ENCODE measurements around the gene CENPM. TPM values are rescaled to one million over a fixed set of nuclear protein-coding genes. Genes with fewer than 3 reads are reported as not detected.
A peak's percentile ranks its signal among the peaks of the same experiment; 100 is the strongest.

The CENPM gene
- total and polyA plus RNA-seq, 10 of the 15 experiments (the other 5 are each of a cell fraction or from before 2014, with no cell fraction given), result 36.7 to 212 (median 74.7) TPM

GRCh38 chr22:41917903-41918791 lies 28.8 kb downstream of the CENPM start (continued):
- no peak for TF ChIP-seq PAX8 (IDR thresholded peaks at IDR 0.05)
- TF ChIP-seq SP1 (IDR thresholded peaks at IDR 0.05; ENCODE audit: low read depth, low read length), result no peak
- TF ChIP-seq POLR2AphosphoS5 (IDR thresholded peaks at IDR 0.05; ENCODE audit: low read length), result peak; percentile 53; the same call in 1 of the 2 replicates
- no peak for TF ChIP-seq IRF3 (IDR thresholded peaks at IDR 0.05)
- TF ChIP-seq ZNF24 (IDR thresholded peaks at IDR 0.05), result no peak
- TF ChIP-seq CBX3 (IDR thresholded peaks at IDR 0.05; ENCODE audit: borderline replicate concordance, low read depth), result no peak

GRCh38 chr22:41917375-41917902 lies 29.5 kb downstream of the CENPM start:
- ChIA-PET POLR2A (interaction anchor here (0.6 to 15.3 kb wide), 7 partner anchors 9 to 40 kb away, joined by 3 to 599 read pairs (median 4); partner anchors contain the start of gene TNFRSF13C), RAD21 (ENCODE audit: unreplicated experiment) (interaction anchor here (0.9 to 2.0 kb wide), 5 partner anchors 8 to 220 kb away, joined by 4 to 10 read pairs (median 5); no protein-coding TSS in a partner anchor), SMC1A (ENCODE audit: uncharacterized antibody, unreplicated experiment) (interaction anchor here (1.3 to 15.4 kb wide), 3 partner anchors 14 to 22 kb away, joined by 3 to 321 read pairs (median 4); no protein-coding TSS in a partner anchor), CTCF (interaction anchor here (0.6 to 2.2 kb wide), 3 partner anchors 20 to 171 kb away, joined by 3 to 8 read pairs (median 3); no protein-coding TSS in a partner anchor)
- no peak overlapping the region for H2AFZ ChIP-seq (ENCODE audit: control insufficient read depth, low read depth, low read length)
- no peak overlapping the region for H3K4me2 ChIP-seq (ENCODE audit: control insufficient read depth, insufficient read depth)
- in situ Hi-C loops (cut with MboI), result no loop called here
- intact Hi-C loops (cut with micrococcal nuclease; ENCODE audit: unreplicated experiment), result no loop called here
- H3K27me3 ChIP-seq (replicated peaks in 1 of 2; ENCODE audit: control insufficient read depth in 2 of 2, insufficient read depth in 2 of 2, low read length in 1 of 2), result peaks cover 3 to 6% of the 10 kb centered on the region in 2 experiments; a peak in 3 of 4 replicates
- H3K79me2 ChIP-seq (ENCODE audit: control insufficient read depth, insufficient read depth, low read length), result peaks cover 9% of the 10 kb centered on the region
- 80% methylated on average over 9 of the region's 11 CpGs for WGBS (ENCODE audit: insufficient coverage, insufficient replicate concordance, low lambda C conversion rate, missing lambda C conversion rate)
- ATAC-seq (no peak), FAIRE-seq (no peak), DNase-seq (ENCODE audit: low read depth, low spot score) (no peak)
- no peaks in the 10 kb centered on the region for H3K9me3 ChIP-seq (replicated peaks; ENCODE audit: control insufficient read depth, insufficient read depth, low read length)
- no peak for TF ChIP-seq EP300 (IDR thresholded peaks at IDR 0.05; ENCODE audit: borderline replicate concordance in 1 of 2, control insufficient read depth in 1 of 2, low read depth in 2 of 2, low read length in 2 of 2)
- no peak for TF ChIP-seq RELA (IDR thresholded peaks at IDR 0.05; ENCODE audit: borderline replicate concordance, partially characterized antibody)
- peak; percentile 5; the same call in 1 of the 2 replicates for TF ChIP-seq POLR2AphosphoS5 (IDR thresholded peaks at IDR 0.05; ENCODE audit: low read length)
- no peak for TF ChIP-seq PAX8 (IDR thresholded peaks at IDR 0.05)
- TF ChIP-seq YBX1 (IDR thresholded peaks at IDR 0.05), result no peak
- TF ChIP-seq MEF2A (IDR thresholded peaks at IDR 0.05; ENCODE audit: insufficient read depth, low read depth, low read length), result no peak
- no peak overlapping the region for H3K9ac ChIP-seq (ENCODE audit: control insufficient read depth, insufficient read depth, low read length)
- no peaks in the 10 kb centered on the region for H3K36me3 ChIP-seq (ENCODE audit: control insufficient read depth in 2 of 2, insufficient read depth in 2 of 2, low read length in 1 of 2)
- H3K4me3 ChIP-seq, result no peak overlapping the region
- no peak overlapping the region for H3K27ac ChIP-seq (ENCODE audit: control insufficient read depth, insufficient read depth)
- H3K4me1 ChIP-seq (ENCODE audit: control insufficient read depth, insufficient read depth, low read length), result peaks cover 59% of the 10 kb centered on the region
- no TSS peak for BruUV-seq (replicated peaks)
- 0 out of 2 replicates have a peak, but pooled peaks cover 1% of the 10 kb centered on the region for H4K20me1 ChIP-seq (ENCODE audit: control insufficient read depth, insufficient read depth)

All from GM12878 (cell line).